ENCODE results near the gene KIF26A.

GRCh38 chr14:104187931-104188726 is 49.7 kb downstream of the KIF26A start:
- TF ChIP-seq CTCF (IDR thresholded peaks at IDR 0.05; ENCODE audit: insufficient read depth, low read length, poor library complexity, severe bottlenecking) (no peak), EZH2phosphoT487 (conservative IDR thresholded peaks at IDR 0.05; ENCODE audit: low read length) (no peak)
